Omental fat pad (tissue), 4 donors: Measurements from ENCODE around the gene TEPSIN. TPM values are rescaled to one million over a fixed set of nuclear protein-coding genes. Genes with fewer than 3 reads are reported as not detected.

Experiments used
- ATAC-seq: fragments of 150-250 bp; one replicate; pipeline ENCODE4 v1.9.1; 2016; ENCODE audit warnings: mild to moderate bottlenecking, moderate library complexity; ENCODE audit not compliant: low FRiP score
- DNase-seq: peaks from one replicate; pipeline ENCODE4 v3.0.0-alpha.2; 2019; ENCODE audit warnings: low spot score
- CTCF ChIP-seq, 3 donors: fragments of 450-650 bp; IDR thresholded peaks; one replicate each; pipeline ENCODE4 v1.5.1; 2016 to 2017; ENCODE audit warnings: antibody characterized with exemption in 3 of 3, mild to moderate bottlenecking in 3 of 3, moderate library complexity in 2 of 3
- total RNA-seq, 4 donors: library from RNA; depleted of rRNA; stranded (reverse); fragments of >200 nt; gene quantifications; one replicate each; pipeline ENCODE4 v1.1.0, GENCODE V29; 2016

Gene TEPSIN
- total RNA-seq, 4 donors from 2014 or later, result 15.1 to 56.1 (median 33.2) TPM

GRCh38 chr17:81232616-81233241 is 6.1 kb downstream of the TEPSIN start:
- no peak for TF ChIP-seq CTCF (IDR thresholded peaks at IDR 0.05)
- DNase-seq (no peak), ATAC-seq (no peak)

DNA sequence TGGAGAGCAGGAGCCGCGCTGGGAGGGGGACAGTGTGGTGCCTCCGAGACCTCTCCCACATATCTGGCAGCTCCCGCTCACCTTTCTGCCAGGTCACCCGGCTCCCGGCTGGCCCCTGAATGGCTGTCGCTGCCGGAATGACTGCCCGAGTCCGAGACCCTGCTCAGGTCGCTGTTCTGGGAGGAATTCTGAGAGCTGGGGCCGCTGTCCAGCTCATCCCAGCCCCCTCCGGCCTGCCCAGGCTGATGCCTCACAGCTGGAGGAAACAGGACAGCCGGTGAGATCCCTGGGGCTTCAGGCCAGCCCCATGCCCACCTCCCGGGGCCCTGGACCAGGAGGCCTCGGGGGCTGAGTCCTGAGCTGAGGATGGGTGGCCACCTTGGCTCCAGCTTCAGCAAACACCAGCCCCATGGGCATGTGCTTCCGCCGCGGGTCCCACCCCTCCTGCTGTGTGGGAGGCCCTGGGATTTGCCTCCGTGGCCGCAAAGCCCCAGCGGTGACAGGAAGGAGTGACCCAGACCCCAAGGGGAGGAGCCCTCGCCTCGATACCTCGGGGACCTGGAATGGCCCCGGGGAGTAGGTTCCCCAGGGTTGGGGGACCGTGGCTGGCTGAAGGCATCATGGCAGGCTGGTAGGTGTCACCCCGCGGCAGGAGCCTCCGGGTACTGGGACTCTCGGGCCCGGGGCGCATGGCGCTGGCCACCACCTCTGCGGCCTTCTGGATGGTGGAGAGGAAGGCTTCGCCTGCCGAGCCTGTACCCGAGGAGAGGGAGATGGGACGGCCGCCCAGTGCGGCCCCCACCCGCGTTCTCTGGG is 6.9 kb downstream of the TEPSIN start:
- ATAC-seq, result no peak
- no peak for DNase-seq
- TF ChIP-seq CTCF (IDR thresholded peaks at IDR 0.05), result no peak

GRCh38 chr17:81231121-81231645 is 7.7 kb downstream of the TEPSIN start:
- TF ChIP-seq CTCF (IDR thresholded peaks at IDR 0.05), result no peak
- no peak for ATAC-seq
- DNase-seq, result no peak

DNA sequence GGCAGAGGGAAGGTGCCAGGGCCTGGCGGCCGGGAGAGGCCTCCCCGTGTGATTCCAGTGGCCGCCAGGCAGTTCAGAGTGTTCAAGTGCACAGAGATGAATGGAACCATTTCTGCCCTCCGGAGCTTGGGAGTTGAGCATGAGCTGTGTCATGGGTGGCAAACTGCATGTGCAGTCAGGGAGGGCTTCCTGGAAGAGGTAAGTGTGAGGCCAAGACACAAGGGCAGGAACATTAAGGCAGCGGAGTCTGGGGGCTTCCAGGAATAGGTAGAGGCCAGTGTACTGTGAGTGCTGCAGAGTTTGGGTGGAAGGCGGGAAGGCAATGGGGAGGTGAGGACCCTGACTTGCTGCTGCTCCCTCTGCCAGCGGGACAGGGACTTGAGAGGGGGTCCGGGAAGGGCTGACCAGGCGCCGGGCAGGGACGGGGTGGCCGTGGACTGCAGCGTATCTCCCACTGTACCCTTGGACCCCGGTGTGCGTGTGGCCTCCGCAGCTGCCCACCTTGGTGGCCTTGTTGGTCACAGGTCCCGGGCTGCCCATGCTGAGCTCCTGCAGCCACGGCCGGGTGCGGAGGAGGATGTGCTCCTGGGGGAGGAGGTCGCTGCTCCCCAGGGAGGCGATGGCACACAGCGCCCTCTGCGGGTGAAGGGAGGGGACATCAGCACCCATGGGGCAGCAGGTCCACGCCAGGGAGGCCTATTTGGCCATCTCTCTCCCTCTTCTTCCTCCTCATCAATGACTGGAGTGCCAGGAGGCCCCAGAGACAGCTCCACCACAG is 8.6 kb downstream of the TEPSIN start:
- no peak for TF ChIP-seq CTCF (IDR thresholded peaks at IDR 0.05)
- ATAC-seq, result no peak

GRCh38 chr17:81229666-81229920 is 9.3 kb downstream of the TEPSIN start:
- no peak for TF ChIP-seq CTCF (IDR thresholded peaks at IDR 0.05)
- DNase-seq (no peak), ATAC-seq (no peak)

More for the DNA sequence above, 8.6 kb downstream of the TEPSIN start:
- no peak for DNase-seq

- ATAC-seq (no peak), DNase-seq (no peak)
- no peak for TF ChIP-seq CTCF (IDR thresholded peaks at IDR 0.05)
Observed at GRCh38 chr17:81228834-81229665, 9.8 kb downstream of the TEPSIN start.
